HL-60 (cell line): ENCODE data around the gene GEMIN2.

Source experiments
- DNase-seq, 2 experiments: peaks; one replicate each; pipeline ENCODE4 v3.0.0-alpha.2; 2010 to 2020; ENCODE audit warnings: low read depth in 1 of 2, low spot score in 1 of 2
- H3K27ac ChIP-seq: fragments of 250-450 bp; sonication (Bioruptor Pico); replicated peaks from 2 replicates; pipeline ENCODE4 v1.5.1; 2020; ENCODE audit warnings: mild to moderate bottlenecking, moderate library complexity
- H3K27me3 ChIP-seq: fragments of 250-450 bp; sonication (Bioruptor Pico); 2 replicates; pipeline ENCODE4 v1.5.1; 2021; ENCODE audit warnings: mild to moderate bottlenecking, moderate library complexity; ENCODE audit not compliant: insufficient read depth, poor library complexity, severe bottlenecking
- H3K4me3 ChIP-seq: replicated peaks from 2 replicates; pipeline ENCODE4 v1.5.1; 2011; ENCODE audit warnings: mild to moderate bottlenecking, control low read depth, low read length; ENCODE audit not compliant: insufficient read depth
- GABPA ChIP-seq: IDR thresholded peaks from 2 replicates; pipeline ENCODE4 v1.6.1; 2012; ENCODE audit warnings: low read depth
- POLR2AphosphoS5 ChIP-seq: IDR thresholded peaks from 2 replicates; pipeline ENCODE4 v1.6.1; 2012; ENCODE audit warnings: low read depth
- SPI1 ChIP-seq: IDR thresholded peaks from 2 replicates; pipeline ENCODE4 v1.6.1; 2012; ENCODE audit warnings: low read depth, mild to moderate bottlenecking, borderline replicate concordance
- TF ChIP-seq, protein P1 (sequence below): IDR thresholded peaks from one replicate; pipeline ENCODE4 v1.5.1; 2011; ENCODE audit warnings: low read length, control low read depth, inconsistent platforms; ENCODE audit not compliant: insufficient read depth
- TF ChIP-seq, protein P2 (sequence below): IDR thresholded peaks from 2 replicates; pipeline ENCODE4 v1.6.1; 2012; ENCODE audit warnings: low read depth; ENCODE audit not compliant: insufficient replicate concordance

Gene GEMIN2

DNA sequence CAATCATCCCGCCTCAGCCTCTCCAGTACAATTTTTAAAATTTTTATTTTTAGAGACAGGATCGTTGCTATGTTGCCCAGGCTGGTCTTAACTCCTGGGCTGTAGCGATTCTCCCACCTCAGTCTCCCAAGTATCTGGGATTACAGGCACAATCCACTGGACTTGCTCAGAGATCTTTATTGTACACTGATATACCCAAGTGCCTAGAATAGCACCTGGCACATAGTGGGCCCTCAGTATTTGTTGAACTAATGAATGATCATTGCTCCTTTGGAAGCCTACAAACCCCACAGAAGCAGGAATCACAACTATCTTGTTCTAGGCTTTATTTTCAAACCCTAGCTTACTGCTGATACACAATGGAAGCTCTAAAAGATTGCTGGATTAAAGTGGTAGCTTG lies 59.1 kb downstream of the GEMIN2 start:
- Histone ChIP-seq H3K27ac (no peak overlapping the region), H3K27me3 (no peaks in the 10 kb centered on the region), H3K4me3 (no peak overlapping the region)
- DNase-seq: no peak
- TF ChIP-seq GABPA (no peak), POLR2AphosphoS5 (no peak), SPI1 (no peak)
- TF ChIP-seq, protein P1, sequence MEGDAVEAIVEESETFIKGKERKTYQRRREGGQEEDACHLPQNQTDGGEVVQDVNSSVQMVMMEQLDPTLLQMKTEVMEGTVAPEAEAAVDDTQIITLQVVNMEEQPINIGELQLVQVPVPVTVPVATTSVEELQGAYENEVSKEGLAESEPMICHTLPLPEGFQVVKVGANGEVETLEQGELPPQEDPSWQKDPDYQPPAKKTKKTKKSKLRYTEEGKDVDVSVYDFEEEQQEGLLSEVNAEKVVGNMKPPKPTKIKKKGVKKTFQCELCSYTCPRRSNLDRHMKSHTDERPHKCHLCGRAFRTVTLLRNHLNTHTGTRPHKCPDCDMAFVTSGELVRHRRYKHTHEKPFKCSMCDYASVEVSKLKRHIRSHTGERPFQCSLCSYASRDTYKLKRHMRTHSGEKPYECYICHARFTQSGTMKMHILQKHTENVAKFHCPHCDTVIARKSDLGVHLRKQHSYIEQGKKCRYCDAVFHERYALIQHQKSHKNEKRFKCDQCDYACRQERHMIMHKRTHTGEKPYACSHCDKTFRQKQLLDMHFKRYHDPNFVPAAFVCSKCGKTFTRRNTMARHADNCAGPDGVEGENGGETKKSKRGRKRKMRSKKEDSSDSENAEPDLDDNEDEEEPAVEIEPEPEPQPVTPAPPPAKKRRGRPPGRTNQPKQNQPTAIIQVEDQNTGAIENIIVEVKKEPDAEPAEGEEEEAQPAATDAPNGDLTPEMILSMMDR: no peak
- TF ChIP-seq, protein P2, sequence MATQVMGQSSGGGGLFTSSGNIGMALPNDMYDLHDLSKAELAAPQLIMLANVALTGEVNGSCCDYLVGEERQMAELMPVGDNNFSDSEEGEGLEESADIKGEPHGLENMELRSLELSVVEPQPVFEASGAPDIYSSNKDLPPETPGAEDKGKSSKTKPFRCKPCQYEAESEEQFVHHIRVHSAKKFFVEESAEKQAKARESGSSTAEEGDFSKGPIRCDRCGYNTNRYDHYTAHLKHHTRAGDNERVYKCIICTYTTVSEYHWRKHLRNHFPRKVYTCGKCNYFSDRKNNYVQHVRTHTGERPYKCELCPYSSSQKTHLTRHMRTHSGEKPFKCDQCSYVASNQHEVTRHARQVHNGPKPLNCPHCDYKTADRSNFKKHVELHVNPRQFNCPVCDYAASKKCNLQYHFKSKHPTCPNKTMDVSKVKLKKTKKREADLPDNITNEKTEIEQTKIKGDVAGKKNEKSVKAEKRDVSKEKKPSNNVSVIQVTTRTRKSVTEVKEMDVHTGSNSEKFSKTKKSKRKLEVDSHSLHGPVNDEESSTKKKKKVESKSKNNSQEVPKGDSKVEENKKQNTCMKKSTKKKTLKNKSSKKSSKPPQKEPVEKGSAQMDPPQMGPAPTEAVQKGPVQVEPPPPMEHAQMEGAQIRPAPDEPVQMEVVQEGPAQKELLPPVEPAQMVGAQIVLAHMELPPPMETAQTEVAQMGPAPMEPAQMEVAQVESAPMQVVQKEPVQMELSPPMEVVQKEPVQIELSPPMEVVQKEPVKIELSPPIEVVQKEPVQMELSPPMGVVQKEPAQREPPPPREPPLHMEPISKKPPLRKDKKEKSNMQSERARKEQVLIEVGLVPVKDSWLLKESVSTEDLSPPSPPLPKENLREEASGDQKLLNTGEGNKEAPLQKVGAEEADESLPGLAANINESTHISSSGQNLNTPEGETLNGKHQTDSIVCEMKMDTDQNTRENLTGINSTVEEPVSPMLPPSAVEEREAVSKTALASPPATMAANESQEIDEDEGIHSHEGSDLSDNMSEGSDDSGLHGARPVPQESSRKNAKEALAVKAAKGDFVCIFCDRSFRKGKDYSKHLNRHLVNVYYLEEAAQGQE: no peak

DNA sequence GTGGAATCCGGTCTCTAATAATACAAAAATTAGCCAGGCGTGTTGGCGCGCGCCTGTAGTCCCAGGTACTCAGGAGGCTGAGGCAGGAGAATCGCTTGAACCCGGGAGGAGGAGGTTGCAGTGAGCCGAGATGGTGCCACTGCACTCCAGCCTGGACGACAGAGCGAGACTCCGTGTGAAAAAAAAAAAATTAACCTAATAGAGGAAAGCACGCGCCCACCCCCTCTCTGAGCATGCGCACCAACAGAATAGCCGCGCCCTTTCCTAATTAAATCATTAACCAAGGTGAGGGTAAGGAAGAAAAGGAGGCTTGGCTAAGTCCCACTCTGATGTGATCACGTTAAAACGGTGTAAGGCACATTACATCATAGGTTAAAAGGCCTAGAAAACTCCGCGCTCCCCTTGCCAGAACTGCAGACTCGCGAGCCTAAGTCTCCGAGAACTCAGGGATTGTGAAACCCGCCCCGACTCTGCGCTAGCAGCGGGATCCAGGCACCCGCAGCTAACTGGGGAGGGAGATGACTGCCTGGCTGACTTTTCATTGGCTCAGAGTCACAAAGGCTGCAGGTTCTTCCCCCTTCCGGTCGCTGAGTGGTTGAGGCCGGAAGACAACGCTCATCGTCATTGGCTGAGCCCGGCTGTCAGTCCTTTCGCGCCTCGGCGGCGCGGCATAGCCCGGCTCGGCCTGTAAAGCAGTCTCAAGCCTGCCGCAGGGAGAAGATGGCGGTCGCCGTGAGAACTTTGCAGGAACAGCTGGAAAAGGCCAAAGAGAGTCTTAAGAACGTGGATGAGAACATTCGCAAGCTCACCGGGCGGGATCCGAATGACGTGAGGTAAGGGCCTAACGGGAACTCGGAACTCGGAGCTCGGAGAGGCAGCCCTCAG lies 60.7 kb downstream of the GEMIN2 start, which contains the start of gene PNN:
Gene PNN (plus strand): TSS at position 695 of the 885 bp plus-strand sequence. CDS start 26 bp downstream, at position 721.
- TF ChIP-seq SPI1: no peak
- TF ChIP-seq, protein P1: no peak
- peak; percentile 78; the same call in 1 of the 2 replicates for TF ChIP-seq POLR2AphosphoS5
- TF ChIP-seq, protein P2: peak; percentile 65
- peak; percentile 79 for TF ChIP-seq GABPA
- H3K27ac ChIP-seq: peak within 1 kb of the TSS; percentile 94
- H3K4me3 ChIP-seq: peak within 1 kb of the TSS; percentile 92
- peak; percentile 99 to 100 for DNase-seq
- H3K27me3 ChIP-seq: no peaks in the 10 kb centered on the region

DNA sequence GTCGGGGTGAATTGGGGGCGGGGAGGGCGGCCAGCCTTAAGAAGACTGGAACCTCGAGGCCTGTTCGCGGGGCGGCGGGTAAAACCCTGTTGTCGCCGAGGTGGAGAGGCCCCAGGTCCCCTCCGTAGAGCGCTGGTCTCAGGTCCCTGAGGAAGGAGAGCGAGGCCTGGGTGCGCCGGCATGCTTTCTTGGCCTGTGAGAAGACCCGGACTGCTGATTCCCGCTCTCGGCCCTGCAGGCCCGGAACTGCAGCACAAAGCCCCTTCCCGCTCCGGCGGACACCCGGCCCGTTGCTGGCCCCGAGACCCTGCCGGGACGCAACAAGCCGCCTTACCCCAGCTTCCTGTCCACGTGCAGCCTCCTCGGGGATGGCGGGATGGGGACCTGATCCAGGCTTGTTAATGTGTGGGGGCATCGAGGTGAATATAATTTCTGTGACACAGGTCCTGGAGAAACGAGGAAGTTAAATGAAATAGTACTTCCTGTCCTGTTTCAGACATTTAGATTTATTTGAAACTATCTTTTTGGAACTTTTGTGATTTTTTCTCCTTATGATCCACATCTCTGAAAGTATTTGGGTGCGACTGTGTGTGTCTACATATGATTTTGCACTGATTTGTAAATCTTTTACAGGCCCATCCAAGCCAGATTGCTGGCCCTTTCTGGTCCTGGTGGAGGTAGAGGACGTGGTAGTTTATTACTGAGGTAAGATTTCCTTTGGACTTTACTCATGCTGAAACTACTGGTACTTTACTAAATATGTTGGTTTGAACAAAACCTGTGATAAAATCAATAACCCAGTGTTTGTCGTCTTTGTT lies 61.5 kb downstream of the GEMIN2 start:
- peak overlapping the region; percentile 94 for H3K27ac ChIP-seq
- DNase-seq: peak in 1 of 2 experiments; percentile 51
- H3K4me3 ChIP-seq: peak overlapping the region; percentile 92
- H3K27me3 ChIP-seq: no peaks in the 10 kb centered on the region
- TF ChIP-seq GABPA: peak; percentile 60
- TF ChIP-seq, protein P1: no peak
- TF ChIP-seq POLR2AphosphoS5: no peak
- TF ChIP-seq SPI1: no peak
- TF ChIP-seq, protein P2: no peak
